K562 (cell line): Measurements from ENCODE around the gene PHF5A. TPM values are rescaled to one million over a fixed set of nuclear protein-coding genes. Genes with fewer than 3 reads are reported as not detected.

Experiments
- ATAC-seq: fragments of 200-7000 bp; cut with Tn5 transposase; 3 replicates; pipeline ENCODE4 v1.9.1; 2020; ENCODE audit warnings: moderate library complexity
- BruUV-seq: library from RNA; stranded (reverse); fragments of 400-500 nt; replicated peaks from 2 replicates; lab custom pipeline; 2021; lab: Mats Ljungman, UMichigan
- CTCF ChIA-PET: fragments of 300-600 bp; formaldehyde crosslinking; extraction: SDS; loops from one replicate; lab custom pipeline; 2021; ENCODE audit warnings: low intra/inter-chr PET ratio; lab: Yijun Ruan, JAX
- POLR2A ChIA-PET: fragments of 300-600, 350-650 bp; sonication (Branson Sonifier 250); formaldehyde crosslinking; extraction: SDS; loops from one replicate; lab custom pipeline; 2021; ENCODE audit warnings: antibody characterized with exemption, inconsistent platforms; lab: Yijun Ruan, JAX
- DNase-seq, 4 experiments: peaks; one replicate each; pipeline versions ENCODE4 v3.0.0 to v3.0.0-alpha.2; 2011 to 2018; ENCODE audit warnings: low spot score in 3 of 4, mixed read lengths in 3 of 4; ENCODE audit errors: extremely low read depth in 1 of 4
- FAIRE-seq: peaks from 2 replicates; lab custom pipeline; 2011; peaks lifted over from hg19 to GRCh38; lab: Jason Lieb, UNC
- H2AFZ ChIP-seq: 2 replicates; pipeline ENCODE4 v1.6.0; 2011; ENCODE audit warnings: low read depth, low read length, control low read depth, inconsistent platforms
- H3K27ac ChIP-seq: fragments of 200-600 bp; 3 replicates; pipeline ENCODE4 v1.8.0; 2011; ENCODE audit warnings: low read depth, mild to moderate bottlenecking, control low read depth, inconsistent platforms, low read length, moderate library complexity, mixed read lengths; ENCODE audit errors: extremely low read depth
- H3K27me3 ChIP-seq, 2 experiments: fragments of 300-600 bp in 1 of 2; 2 replicates in 1 of 2; 3 replicates in 1 of 2; pipeline versions ENCODE4 v1.6.0 to v1.8.0; 2011; ENCODE audit warnings: inconsistent platforms in 2 of 2, low read length in 2 of 2, mild to moderate bottlenecking in 1 of 2, mixed read lengths in 1 of 2, moderate library complexity in 1 of 2; ENCODE audit not compliant: control insufficient read depth in 2 of 2, insufficient read depth in 2 of 2
- H3K36me3 ChIP-seq: fragments of 300-600 bp; 3 replicates; pipeline ENCODE4 v1.8.0; 2011; ENCODE audit warnings: mild to moderate bottlenecking, low read length, inconsistent platforms; ENCODE audit not compliant: control insufficient read depth, insufficient read depth
- H3K4me1 ChIP-seq, 2 experiments: fragments of 200-600 bp in 1 of 2; replicated peaks in 1 of 2; 2 replicates in 1 of 2; 3 replicates in 1 of 2; pipeline versions ENCODE4 v1.5.1 to v1.8.0; 2011; ENCODE audit warnings: inconsistent platforms in 2 of 2, low read length in 2 of 2, mild to moderate bottlenecking in 1 of 2, mixed read lengths in 1 of 2, moderate library complexity in 1 of 2; ENCODE audit not compliant: control insufficient read depth in 2 of 2, insufficient read depth in 2 of 2
- H3K4me2 ChIP-seq: 2 replicates; pipeline ENCODE4 v1.6.1; 2011; ENCODE audit warnings: low read length, control low read depth, inconsistent platforms, mixed read lengths; ENCODE audit not compliant: insufficient read depth
- H3K4me3 ChIP-seq: fragments of 200-600 bp; sonication (generic), shearing (Covaris generic); 2 replicates; pipeline ENCODE4 v1.5.1; 2016; ENCODE audit warnings: control low read depth, inconsistent platforms
- H3K79me2 ChIP-seq: fragments of 200-600 bp; 3 replicates; pipeline ENCODE4 v1.8.0; 2011; ENCODE audit warnings: low read length, inconsistent platforms; ENCODE audit not compliant: control insufficient read depth, insufficient read depth
- H3K9ac ChIP-seq, 2 experiments: 2 replicates each; pipeline versions ENCODE4 v1.6.0 to v1.6.1; 2011; ENCODE audit warnings: low read depth in 2 of 2, low read length in 2 of 2, control low read depth in 1 of 2, inconsistent platforms in 1 of 2, mild to moderate bottlenecking in 1 of 2, mixed read lengths in 1 of 2; ENCODE audit not compliant: insufficient read depth in 1 of 2
- H3K9me1 ChIP-seq: one replicate; pipeline ENCODE4 v1.6.0; 2011; ENCODE audit warnings: inconsistent platforms, mild to moderate bottlenecking, low read length, moderate library complexity; ENCODE audit not compliant: control insufficient read depth, insufficient read depth
- H3K9me3 ChIP-seq: replicated peaks from 2 replicates; pipeline ENCODE4 v1.5.1; 2011; ENCODE audit warnings: low read depth, low read length, inconsistent platforms; ENCODE audit not compliant: control insufficient read depth, insufficient read depth
- H4K20me1 ChIP-seq: replicated peaks from 2 replicates; pipeline ENCODE4 v1.6.1; 2011; ENCODE audit warnings: low read length, inconsistent platforms, mixed read lengths; ENCODE audit not compliant: control insufficient read depth, insufficient read depth
- ATF1 ChIP-seq, 2 experiments: fragments of 450-650 bp in 1 of 2; IDR thresholded peaks; 2 replicates each; pipeline ENCODE4 v1.6.1; 2016; ENCODE audit warnings: missing compliant biosample characterization in 1 of 2, missing genetic modification characterization in 1 of 2
- BRF1 ChIP-seq: IDR thresholded peaks from 3 replicates; pipeline ENCODE4 v1.6.1; 2011; ENCODE audit warnings: borderline replicate concordance, mild to moderate bottlenecking; ENCODE audit not compliant: insufficient read length; ENCODE audit errors: extremely low read depth
- CEBPG ChIP-seq, 3 experiments: fragments of 200-800 bp in 1 of 3; sonication (Bioruptor generic) in 1 of 3; sonication (generic) in 1 of 3; formaldehyde crosslinking in 1 of 3; IDR thresholded peaks in 2 of 3; conservative IDR thresholded peaks in 1 of 3; 2 replicates each; pipeline versions ENCODE4 v1.6.1 to v1.8.0; 2016 to 2022; ENCODE audit warnings: missing compliant biosample characterization in 2 of 3, missing genetic modification characterization in 2 of 3, mild to moderate bottlenecking in 1 of 3, missing genetic modification reagents in 1 of 3
- GABPB2 ChIP-seq: fragments of 250-450 bp; sonication (Bioruptor Pico); conservative IDR thresholded peaks from 2 replicates; pipeline ENCODE4 v1.5.1; 2021; ENCODE audit warnings: mild to moderate bottlenecking
- JUN ChIP-seq, 2 experiments: sonication (generic) in 1 of 2; formaldehyde crosslinking in 1 of 2; IDR thresholded peaks; 2 replicates each; pipeline versions ENCODE4 v1.6.1 to v1.8.0; 2012 to 2022; ENCODE audit warnings: borderline replicate concordance in 2 of 2, mild to moderate bottlenecking in 2 of 2, improper control_type of control experiment in 1 of 2, low read depth in 1 of 2, low read length in 1 of 2, missing genetic modification reagents in 1 of 2
- MIER1 ChIP-seq: fragments of 450-650 bp; IDR thresholded peaks from 2 replicates; pipeline ENCODE4 v1.6.1; 2016; ENCODE audit warnings: antibody characterized with exemption, mild to moderate bottlenecking, low read depth
- NCOA6 ChIP-seq: fragments of 450-650 bp; IDR thresholded peaks from 2 replicates; pipeline ENCODE4 v1.6.1; 2017; ENCODE audit warnings: mild to moderate bottlenecking
- RUNX1 ChIP-seq: sonication (generic); IDR thresholded peaks from 2 replicates; pipeline ENCODE4 v1.6.1; 2016; ENCODE audit warnings: antibody characterized with exemption, low read depth
- SIN3B ChIP-seq: fragments of 450-650 bp; IDR thresholded peaks from 2 replicates; pipeline ENCODE4 v1.6.1; 2017; ENCODE audit warnings: low read depth, mild to moderate bottlenecking, moderate library complexity
- SMAD1 ChIP-seq: fragments of 150-350 bp; IDR thresholded peaks from 2 replicates; pipeline ENCODE4 v1.6.1; 2014; ENCODE audit warnings: low read length, low read depth; ENCODE audit not compliant: partially characterized antibody
- SMARCA4 ChIP-seq: fragments of 450-650 bp; IDR thresholded peaks from 2 replicates; pipeline ENCODE4 v1.6.1; 2016
- ZBTB17 ChIP-seq: fragments of 450-650 bp; formaldehyde crosslinking; IDR thresholded peaks from 2 replicates; pipeline ENCODE4 v1.4.0; 2020; ENCODE audit warnings: mild to moderate bottlenecking
- ZNF121 ChIP-seq: sonication (generic); formaldehyde crosslinking; conservative IDR thresholded peaks from 2 replicates; pipeline ENCODE4 v1.8.0; 2022; ENCODE audit warnings: missing genetic modification reagents
- ZNF668 ChIP-seq: fragments of 250-450 bp; sonication (Bioruptor Pico); IDR thresholded peaks from 2 replicates; pipeline ENCODE4 v1.8.0; 2022; ENCODE audit warnings: mild to moderate bottlenecking, inconsistent platforms
- WGBS: fragments of 100-300 bp; shearing (Covaris generic); methylation state at CpG from one replicate; pipeline ENCODE4 v1.1.6; 2016; ENCODE audit warnings: low coverage, mixed read lengths; ENCODE audit not compliant: insufficient coverage; ENCODE audit errors: missing lambda C conversion rate; 5-methylcytosine and 5-hydroxymethylcytosine counted together
- in situ Hi-C: fragments of 300-500 bp; cut with MboI; formaldehyde crosslinking; loops from 4 replicates; pipeline ENCODE4 v1.15.0; 2018; ENCODE audit warnings: inconsistent platforms, mixed read lengths
- intact Hi-C: fragments of 100-400 bp; cut with micrococcal nuclease; formaldehyde crosslinking; loops from 2 replicates; pipeline ENCODE4 v1.14.2; 2022
- polyA plus RNA-seq, 8 experiments: library from polyadenylated mRNA; depleted of rRNA in 4 of 8; stranded (reverse) in 5 of 8; unstranded in 3 of 8; fragments of >200 nt; fragmentation: Nextera tagmentation in 2 of 8; fragmentation: Illumina TruSeq in 1 of 8; extraction: Ambion mirVana in 2 of 8; extraction: Trizol in 1 of 8; gene quantifications; 2 replicates each; pipeline versions ENCODE4 v1.2.1 to v1.2.3, GENCODE V29; 2011 to 2014; ENCODE audit warnings: inconsistent platforms in 1 of 8, missing spikeins in 1 of 8
- total RNA-seq, 7 experiments: library from RNA; depleted of rRNA in 6 of 7; stranded (reverse); fragments of >200 nt in 6 of 7; fragmentation: Illumina TruSeq in 2 of 7; extraction: Trizol in 2 of 7; gene quantifications; 2 replicates each; pipeline versions ENCODE4 v1.2.1 to v1.2.3, GENCODE V29; 2011 to 2021; ENCODE audit warnings: low replicate concordance in 1 of 7
- TF ChIP-seq, protein P1 (sequence below), 2 experiments: fragments of 450-650 bp in 1 of 2; IDR thresholded peaks; 2 replicates each; pipeline ENCODE4 v1.6.1; 2011 to 2017; ENCODE audit warnings: low read depth in 2 of 2, antibody characterized with exemption in 1 of 2, borderline replicate concordance in 1 of 2, low read length in 1 of 2, mild to moderate bottlenecking in 1 of 2, mixed read lengths in 1 of 2; ENCODE audit not compliant: control insufficient read depth in 1 of 2
- TF ChIP-seq, protein P2 (sequence below): fragments of 450-650 bp; formaldehyde crosslinking; IDR thresholded peaks from 2 replicates; pipeline ENCODE4 v1.4.0; 2020; ENCODE audit warnings: mild to moderate bottlenecking

PHF5A gene
- total and polyA plus RNA-seq, 9 of the 15 experiments (the other 6 are each of a cell fraction or from before 2014, with no cell fraction given) = 14.2 to 144 (median 101) TPM

DNA sequence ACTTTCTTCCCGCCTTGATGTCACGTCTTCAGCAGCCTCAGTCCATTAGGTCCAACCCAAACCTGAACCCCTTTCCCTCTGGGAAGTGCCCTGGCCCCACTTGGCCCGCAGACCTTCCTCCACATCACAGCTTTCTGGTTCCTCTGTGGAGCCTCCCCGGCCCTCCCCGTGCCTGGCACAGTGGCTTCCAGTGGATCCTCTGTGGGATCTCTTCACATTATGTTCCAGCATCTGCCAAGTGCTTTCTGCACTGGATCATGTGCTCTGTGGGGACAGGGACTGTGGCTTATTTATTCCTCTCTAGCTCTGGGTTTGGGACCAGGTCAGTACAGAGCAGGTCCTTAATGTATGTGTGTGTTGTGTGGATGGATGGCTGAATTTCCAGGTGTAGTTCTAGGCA, 44.9 kb upstream of the PHF5A start:
- H3K27me3 ChIP-seq = no peaks in the 10 kb centered on the region
- peak overlapping the region; percentile 65; the same call in 2 of the 3 replicates for H3K27ac ChIP-seq
- no peak overlapping the region for H3K4me3 ChIP-seq
- ChIA-PET POLR2A (no interaction called here), CTCF (no interaction called here)
- in situ Hi-C loops (no loop called here), intact Hi-C loops (loop anchor here (5.0 kb wide), 1 partner anchor 46 kb away; the partner anchor contains the start of genes ACO2 and PHF5A)
- H3K4me2 ChIP-seq = peak overlapping the region; percentile 61; the same call in 1 of the 2 replicates
- H3K36me3 ChIP-seq = peaks cover 88% of the 10 kb centered on the region
- no peaks in the 10 kb centered on the region for H4K20me1 ChIP-seq
- peak overlapping the region; percentile 19 to 63; a peak in 2 of 4 replicates for H3K9ac ChIP-seq
- no TSS peak for BruUV-seq
- ATAC-seq (no peak), FAIRE-seq (no peak), DNase-seq (no peak)
- peaks cover 17 to 28% of the 10 kb centered on the region in 2 experiments for H3K4me1 ChIP-seq
- TF ChIP-seq ZNF668 (CRISPR knock-in tag) = no peak
- TF ChIP-seq SIN3B = no peak
- TF ChIP-seq CEBPG (CRISPR knock-in tag; IDR thresholded peaks at IDR 0.05) = no peak
- no peak for TF ChIP-seq CEBPG (tag; conservative IDR thresholded peaks at IDR 0.05 in 1 of 2, IDR thresholded peaks at IDR 0.05 in 1 of 2)
- no peak for TF ChIP-seq NCOA6
- TF ChIP-seq, protein P1, sequence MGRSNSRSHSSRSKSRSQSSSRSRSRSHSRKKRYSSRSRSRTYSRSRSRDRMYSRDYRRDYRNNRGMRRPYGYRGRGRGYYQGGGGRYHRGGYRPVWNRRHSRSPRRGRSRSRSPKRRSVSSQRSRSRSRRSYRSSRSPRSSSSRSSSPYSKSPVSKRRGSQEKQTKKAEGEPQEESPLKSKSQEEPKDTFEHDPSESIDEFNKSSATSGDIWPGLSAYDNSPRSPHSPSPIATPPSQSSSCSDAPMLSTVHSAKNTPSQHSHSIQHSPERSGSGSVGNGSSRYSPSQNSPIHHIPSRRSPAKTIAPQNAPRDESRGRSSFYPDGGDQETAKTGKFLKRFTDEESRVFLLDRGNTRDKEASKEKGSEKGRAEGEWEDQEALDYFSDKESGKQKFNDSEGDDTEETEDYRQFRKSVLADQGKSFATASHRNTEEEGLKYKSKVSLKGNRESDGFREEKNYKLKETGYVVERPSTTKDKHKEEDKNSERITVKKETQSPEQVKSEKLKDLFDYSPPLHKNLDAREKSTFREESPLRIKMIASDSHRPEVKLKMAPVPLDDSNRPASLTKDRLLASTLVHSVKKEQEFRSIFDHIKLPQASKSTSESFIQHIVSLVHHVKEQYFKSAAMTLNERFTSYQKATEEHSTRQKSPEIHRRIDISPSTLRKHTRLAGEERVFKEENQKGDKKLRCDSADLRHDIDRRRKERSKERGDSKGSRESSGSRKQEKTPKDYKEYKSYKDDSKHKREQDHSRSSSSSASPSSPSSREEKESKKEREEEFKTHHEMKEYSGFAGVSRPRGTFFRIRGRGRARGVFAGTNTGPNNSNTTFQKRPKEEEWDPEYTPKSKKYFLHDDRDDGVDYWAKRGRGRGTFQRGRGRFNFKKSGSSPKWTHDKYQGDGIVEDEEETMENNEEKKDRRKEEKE (IDR thresholded peaks at IDR 0.05; ENCODE audit: borderline replicate concordance in 1 of 2, control insufficient read depth in 1 of 2, low read depth in 2 of 2, low read length in 1 of 2) = no peak
- no peak for TF ChIP-seq ZNF121
- no peak for TF ChIP-seq MIER1
- TF ChIP-seq GABPB2 (CRISPR knock-in tag) = no peak
- no peak for TF ChIP-seq ATF1 (CRISPR knock-in tag; IDR thresholded peaks at IDR 0.05)
- no peak for TF ChIP-seq ATF1 (tag; IDR thresholded peaks at IDR 0.05)
- TF ChIP-seq, protein P2, sequence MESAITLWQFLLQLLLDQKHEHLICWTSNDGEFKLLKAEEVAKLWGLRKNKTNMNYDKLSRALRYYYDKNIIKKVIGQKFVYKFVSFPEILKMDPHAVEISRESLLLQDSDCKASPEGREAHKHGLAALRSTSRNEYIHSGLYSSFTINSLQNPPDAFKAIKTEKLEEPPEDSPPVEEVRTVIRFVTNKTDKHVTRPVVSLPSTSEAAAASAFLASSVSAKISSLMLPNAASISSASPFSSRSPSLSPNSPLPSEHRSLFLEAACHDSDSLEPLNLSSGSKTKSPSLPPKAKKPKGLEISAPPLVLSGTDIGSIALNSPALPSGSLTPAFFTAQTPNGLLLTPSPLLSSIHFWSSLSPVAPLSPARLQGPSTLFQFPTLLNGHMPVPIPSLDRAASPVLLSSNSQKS = no peak
- no peak for TF ChIP-seq SMAD1
- no peak for TF ChIP-seq ZBTB17 (CRISPR knock-in tag)
- no peak for TF ChIP-seq SMARCA4
- no peak for TF ChIP-seq BRF1
- no peak for TF ChIP-seq JUN (IDR thresholded peaks at IDR 0.05; ENCODE audit: borderline replicate concordance, low read depth, low read length)
- no peak for TF ChIP-seq JUN (CRISPR knock-in tag; IDR thresholded peaks at IDR 0.05; ENCODE audit: borderline replicate concordance)
- no peak for TF ChIP-seq RUNX1
- no peak overlapping the region for H2AFZ ChIP-seq
- H3K79me2 ChIP-seq = peaks cover 13% of the 10 kb centered on the region
- H3K9me1 ChIP-seq = no peaks in the 10 kb centered on the region
- WGBS = 80% methylated on average over 5 of the region's 5 CpGs
- H3K9me3 ChIP-seq = no peaks in the 10 kb centered on the region
